Dermis blood vessel endothelial cell (primary cell): ENCODE data around the gene PLEKHO2. TPM values are rescaled to one million over a fixed set of nuclear protein-coding genes. Genes with fewer than 3 reads are reported as not detected.
A peak's percentile ranks its signal among the peaks of the same experiment; 100 is the strongest.

ENCODE experiments used
- DNase-seq: peaks from one replicate; pipeline ENCODE4 v3.0.0; 2010
- total RNA-seq: library from RNA; depleted of rRNA; stranded (reverse); fragments of >200 nt; gene quantifications from 2 replicates; pipeline ENCODE4 v1.2.3, GENCODE V29; 2014

The PLEKHO2 gene
- total RNA-seq, 1 donor from 2014 or later: 61.3 TPM

- no peak for DNase-seq
These were observed 51.2 kb downstream of the PLEKHO2 start for GRCh38 chr15:64892847-64893403.

- peak; percentile 99 for DNase-seq
These were observed 52.0 kb downstream of the PLEKHO2 start for GRCh38 chr15:64893481-64894394.

GRCh38 chr15:64894395-64895056, 52.8 kb downstream of the PLEKHO2 start:
- DNase-seq: no peak

- DNase-seq: peak; percentile 49
These were observed 53.8 kb downstream of the PLEKHO2 start for GRCh38 chr15:64895285-64896065.

- DNase-seq: no peak
These were observed 54.8 kb downstream of the PLEKHO2 start for GRCh38 chr15:64896371-64897069.

- DNase-seq: peak; percentile 84
These were observed 55.8 kb downstream of the PLEKHO2 start for GRCh38 chr15:64897345-64897985.

- no peak for DNase-seq
These were observed 56.7 kb downstream of the PLEKHO2 start for GRCh38 chr15:64898406-64898805.

GRCh38 chr15:64901141-64901540, 59.4 kb downstream of the PLEKHO2 start:
- no peak for DNase-seq

GRCh38 chr15:64901914-64902313, 60.2 kb downstream of the PLEKHO2 start:
- no peak for DNase-seq

- DNase-seq: no peak
These were observed 61.1 kb downstream of the PLEKHO2 start for GRCh38 chr15:64902863-64903262.

GRCh38 chr15:64903326-64903950, 61.7 kb downstream of the PLEKHO2 start:
- no peak for DNase-seq

- DNase-seq: no peak
These were observed 62.5 kb downstream of the PLEKHO2 start for GRCh38 chr15:64904189-64904588.

GRCh38 chr15:64905119-64905831, 63.6 kb downstream of the PLEKHO2 start:
- DNase-seq: peak; percentile 86

- no peak for DNase-seq
These were observed 64.2 kb downstream of the PLEKHO2 start for GRCh38 chr15:64905941-64906340.

GRCh38 chr15:64906402-64906801, 64.7 kb downstream of the PLEKHO2 start:
- no peak for DNase-seq

- DNase-seq: no peak
These were observed 66.3 kb downstream of the PLEKHO2 start for GRCh38 chr15:64907991-64908390.

GRCh38 chr15:64909546-64909945, 67.8 kb downstream of the PLEKHO2 start:
- DNase-seq: no peak

- peak; percentile 66 for DNase-seq
These were observed 69.8 kb downstream of the PLEKHO2 start, which contains the start of gene ANKDD1A for GRCh38 chr15:64911311-64912186. Gene ANKDD1A, plus strand, starts transcription at chr15:64911902. Its CDS starts 29 bp downstream, at chr15:64911931.
